Neural cell (in vitro differentiated cells): ENCODE data around the gene MTOR. TPM values are rescaled to one million over a fixed set of nuclear protein-coding genes. Genes with fewer than 3 reads are reported as not detected.

ENCODE experiments used
- H2AFZ ChIP-seq: fragments of 200-600, 300-800 bp; sonication (generic), shearing (Covaris generic); 2 replicates; pipeline ENCODE4 v1.6.0; 2014; ENCODE audit warnings: low read depth, mild to moderate bottlenecking, antibody characterized with exemption, low read length, moderate library complexity
- H3F3A ChIP-seq: fragments of 200-600 bp; shearing (Covaris generic); 2 replicates; pipeline ENCODE4 v1.6.1; 2016; ENCODE audit warnings: mild to moderate bottlenecking, moderate library complexity, mixed read lengths, antibody characterized with exemption, low read length; ENCODE audit not compliant: insufficient read depth, poor library complexity, severe bottlenecking
- H3K27ac ChIP-seq: fragments of 200-600, 300-800 bp; sonication (generic), shearing (Covaris generic); 2 replicates; pipeline ENCODE4 v1.5.1; 2014; ENCODE audit warnings: mild to moderate bottlenecking, low read length, moderate library complexity
- H3K27me3 ChIP-seq: fragments of 300-800, 200-600 bp; sonication (generic), shearing (Covaris generic); 2 replicates; pipeline ENCODE4 v1.6.0; 2014; ENCODE audit warnings: mild to moderate bottlenecking, low read depth, low read length, moderate library complexity; ENCODE audit not compliant: insufficient read depth
- H3K36me3 ChIP-seq: fragments of 300-800, 200-600 bp; sonication (generic), shearing (Covaris generic); 2 replicates; pipeline ENCODE4 v1.5.1; 2014; ENCODE audit warnings: mild to moderate bottlenecking, antibody characterized with exemption, low read length, moderate library complexity; ENCODE audit not compliant: insufficient read depth
- H3K4me2 ChIP-seq: fragments of 300-800, 200-600 bp; sonication (generic), shearing (Covaris generic); 2 replicates; pipeline ENCODE4 v1.6.0; 2014; ENCODE audit warnings: mild to moderate bottlenecking, low read length
- H3K4me3 ChIP-seq: fragments of 300-800, 200-600 bp; sonication (generic), shearing (Covaris generic); 2 replicates; pipeline ENCODE4 v1.5.1; 2014; ENCODE audit warnings: mild to moderate bottlenecking, low read length, moderate library complexity
- H3K79me2 ChIP-seq: fragments of 200-600 bp; shearing (Covaris generic); replicated peaks from 2 replicates; pipeline ENCODE4 v1.6.0; 2014; ENCODE audit warnings: mild to moderate bottlenecking, low read length, moderate library complexity; ENCODE audit not compliant: insufficient read depth
- H3K9ac ChIP-seq: fragments of 300-800, 200-600 bp; sonication (generic), shearing (Covaris generic); 2 replicates; pipeline ENCODE4 v1.6.1; 2016; ENCODE audit warnings: mild to moderate bottlenecking, low read length, mixed read lengths
- H3K9me2 ChIP-seq: fragments of 200-600 bp; shearing (Covaris generic); 2 replicates; pipeline ENCODE4 v1.6.1; 2016; ENCODE audit warnings: mild to moderate bottlenecking, low read length, mixed read lengths; ENCODE audit not compliant: insufficient read depth
- H3K9me3 ChIP-seq: fragments of 200-600, 300-800 bp; sonication (generic), shearing (Covaris generic); 2 replicates; pipeline ENCODE4 v1.6.1; 2016; ENCODE audit warnings: mild to moderate bottlenecking, mixed run types, low read length, moderate library complexity, mixed read lengths
- H4K20me1 ChIP-seq: fragments of 200-600 bp; shearing (Covaris generic); 2 replicates; pipeline ENCODE4 v1.6.1; 2016; ENCODE audit warnings: mild to moderate bottlenecking, mixed run types; ENCODE audit not compliant: insufficient read depth
- CTCF ChIP-seq: fragments of 450-650 bp; IDR thresholded peaks from 2 replicates; pipeline ENCODE4 v1.5.1; 2014; ENCODE audit warnings: antibody characterized with exemption, mild to moderate bottlenecking, moderate library complexity; ENCODE audit not compliant: poor library complexity, severe bottlenecking
- EP300 ChIP-seq: fragments of 450-650 bp; conservative IDR thresholded peaks from 2 replicates; pipeline ENCODE4 v1.6.1; 2014; ENCODE audit warnings: antibody characterized with exemption, mild to moderate bottlenecking, moderate library complexity; ENCODE audit not compliant: poor library complexity, severe bottlenecking
- EZH2 ChIP-seq: fragments of 200-600, 300-800 bp; shearing (Covaris generic), sonication (generic); IDR thresholded peaks from 2 replicates; pipeline ENCODE4 v1.6.1; 2014; ENCODE audit warnings: antibody characterized with exemption, low read length, borderline replicate concordance, mild to moderate bottlenecking; ENCODE audit not compliant: insufficient read depth, poor library complexity, severe bottlenecking
- MXI1 ChIP-seq: fragments of 450-650 bp; conservative IDR thresholded peaks from 2 replicates; pipeline ENCODE4 v1.6.1; 2014; ENCODE audit warnings: antibody characterized with exemption, mild to moderate bottlenecking; ENCODE audit not compliant: poor library complexity, severe bottlenecking
- POLR2AphosphoS5 ChIP-seq: IDR thresholded peaks from 2 replicates; pipeline ENCODE4 v1.6.1; 2012
- RAD21 ChIP-seq: fragments of 450-650 bp; conservative IDR thresholded peaks from 2 replicates; pipeline ENCODE4 v1.6.1; 2014; ENCODE audit warnings: antibody characterized with exemption, mild to moderate bottlenecking, moderate library complexity
- SMC3 ChIP-seq: fragments of 450-650 bp; conservative IDR thresholded peaks from 2 replicates; pipeline ENCODE4 v1.6.1; 2014; ENCODE audit warnings: antibody characterized with exemption, mild to moderate bottlenecking, moderate library complexity; ENCODE audit not compliant: poor library complexity
- TAF1 ChIP-seq: IDR thresholded peaks from 2 replicates; pipeline ENCODE4 v1.6.1; 2012; ENCODE audit warnings: low read depth
- polyA plus RNA-seq: library from polyadenylated mRNA; depleted of rRNA; stranded (reverse); fragments of >200 nt; gene quantifications from 2 replicates; pipeline ENCODE4 v1.2.3, GENCODE V29; 2014

MTOR gene
- polyA plus RNA-seq, 1 donor from 2014 or later: 41.2 TPM

- Histone ChIP-seq H3F3A (no peaks in the 10 kb centered on the region), H3K27me3 (no peaks in the 10 kb centered on the region), H3K36me3 (peaks cover 4% of the 10 kb centered on the region), H2AFZ (no peak overlapping the region), H4K20me1 (no peaks in the 10 kb centered on the region), H3K9me3 (no peaks in the 10 kb centered on the region), H3K27ac (no peak overlapping the region), H3K9ac (no peak overlapping the region), H3K4me3 (no peak overlapping the region), H3K9me2 (no peaks in the 10 kb centered on the region), H3K79me2 (peaks cover 4% of the 10 kb centered on the region), H3K4me2 (no peak overlapping the region)
- TF ChIP-seq CTCF (no peak), EZH2 (no peak), SMC3 (no peak), RAD21 (no peak), MXI1 (no peak), EP300 (no peak), TAF1 (no peak), POLR2AphosphoS5 (no peak)
Measured at GRCh38 chr1:11283151-11283550, 20.8 kb upstream of the MTOR start.

- Histone ChIP-seq H3K4me2 (no peak overlapping the region), H4K20me1 (no peaks in the 10 kb centered on the region), H3K36me3 (peaks cover 4% of the 10 kb centered on the region), H3F3A (no peaks in the 10 kb centered on the region), H2AFZ (no peak overlapping the region), H3K9me3 (no peaks in the 10 kb centered on the region), H3K79me2 (peaks cover 4% of the 10 kb centered on the region), H3K27me3 (no peaks in the 10 kb centered on the region), H3K9ac (no peak overlapping the region), H3K27ac (no peak overlapping the region), H3K9me2 (no peaks in the 10 kb centered on the region), H3K4me3 (no peak overlapping the region)
- no peak for TF ChIP-seq MXI1
Measured at GRCh38 chr1:11281518-11282331, 19.4 kb upstream of the MTOR start.

GRCh38 chr1:11280719-11281376 lies 18.5 kb upstream of the MTOR start:
- no peak overlapping the region for H3K9ac ChIP-seq
- H3K9me3 ChIP-seq: no peaks in the 10 kb centered on the region
- no peak overlapping the region for H3K27ac ChIP-seq
- no peak overlapping the region for H3K4me2 ChIP-seq
- no peaks in the 10 kb centered on the region for H3F3A ChIP-seq
- H3K36me3 ChIP-seq: peaks cover 3% of the 10 kb centered on the region
- no peak overlapping the region for H2AFZ ChIP-seq
- H3K79me2 ChIP-seq: peaks cover 4% of the 10 kb centered on the region
- H4K20me1 ChIP-seq: no peaks in the 10 kb centered on the region
- no peaks in the 10 kb centered on the region for H3K27me3 ChIP-seq
- TF ChIP-seq EZH2 (no peak), EP300 (no peak)
- H3K4me3 ChIP-seq: no peak overlapping the region
- no peaks in the 10 kb centered on the region for H3K9me2 ChIP-seq
